ENCODE measurements around the gene CYBB.
A peak's percentile ranks its signal among the peaks of the same experiment; 100 is the strongest.

CYBB gene

DNA sequence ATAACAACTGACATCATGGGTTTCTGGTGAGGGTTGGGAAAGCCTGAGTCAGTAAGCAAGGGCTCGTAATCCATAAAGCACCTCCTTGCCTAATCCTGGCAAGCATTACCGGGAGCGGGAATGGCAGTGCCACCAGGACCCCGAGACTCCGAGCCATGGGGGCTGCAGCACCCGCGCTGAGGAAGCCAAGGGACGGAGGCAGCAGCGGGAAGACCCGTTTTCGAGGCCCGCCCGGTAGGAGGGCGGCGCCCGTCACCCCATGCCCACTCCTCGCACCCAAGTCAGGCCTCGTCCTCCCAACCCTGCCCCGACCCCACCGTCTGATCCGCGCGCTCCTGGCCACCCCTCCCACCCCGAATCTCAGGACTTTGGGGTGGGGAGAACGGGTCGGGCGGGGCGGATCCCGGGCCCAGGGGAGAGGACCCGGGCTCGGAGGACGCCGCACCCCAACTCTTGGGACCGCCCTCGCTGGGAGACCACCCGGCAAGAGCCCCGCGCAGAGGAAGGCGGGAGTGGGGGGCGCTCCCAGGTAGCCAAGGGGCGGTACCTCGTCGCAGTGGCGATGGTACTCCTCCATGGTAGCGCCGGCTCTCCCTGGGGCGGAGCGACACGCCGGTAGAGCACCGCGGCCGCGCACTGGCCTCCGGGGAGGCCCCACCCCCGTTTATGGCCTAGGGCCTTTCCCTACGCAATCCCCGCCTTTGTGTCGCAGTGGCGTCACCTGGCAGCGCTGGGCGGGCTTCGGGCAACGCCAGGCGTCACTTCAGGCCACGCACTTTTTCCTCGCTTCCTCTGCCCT lies 67.3 kb downstream of the CYBB start, which contains the start of gene DYNLT3 (continued):
- TF ChIP-seq, protein P1, sequence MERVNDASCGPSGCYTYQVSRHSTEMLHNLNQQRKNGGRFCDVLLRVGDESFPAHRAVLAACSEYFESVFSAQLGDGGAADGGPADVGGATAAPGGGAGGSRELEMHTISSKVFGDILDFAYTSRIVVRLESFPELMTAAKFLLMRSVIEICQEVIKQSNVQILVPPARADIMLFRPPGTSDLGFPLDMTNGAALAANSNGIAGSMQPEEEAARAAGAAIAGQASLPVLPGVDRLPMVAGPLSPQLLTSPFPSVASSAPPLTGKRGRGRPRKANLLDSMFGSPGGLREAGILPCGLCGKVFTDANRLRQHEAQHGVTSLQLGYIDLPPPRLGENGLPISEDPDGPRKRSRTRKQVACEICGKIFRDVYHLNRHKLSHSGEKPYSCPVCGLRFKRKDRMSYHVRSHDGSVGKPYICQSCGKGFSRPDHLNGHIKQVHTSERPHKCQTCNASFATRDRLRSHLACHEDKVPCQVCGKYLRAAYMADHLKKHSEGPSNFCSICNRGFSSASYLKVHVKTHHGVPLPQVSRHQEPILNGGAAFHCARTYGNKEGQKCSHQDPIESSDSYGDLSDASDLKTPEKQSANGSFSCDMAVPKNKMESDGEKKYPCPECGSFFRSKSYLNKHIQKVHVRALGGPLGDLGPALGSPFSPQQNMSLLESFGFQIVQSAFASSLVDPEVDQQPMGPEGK (tag by site-specific recombination; IDR thresholded peaks at IDR 0.05) = peak; percentile 81
- TF ChIP-seq, protein P2, sequence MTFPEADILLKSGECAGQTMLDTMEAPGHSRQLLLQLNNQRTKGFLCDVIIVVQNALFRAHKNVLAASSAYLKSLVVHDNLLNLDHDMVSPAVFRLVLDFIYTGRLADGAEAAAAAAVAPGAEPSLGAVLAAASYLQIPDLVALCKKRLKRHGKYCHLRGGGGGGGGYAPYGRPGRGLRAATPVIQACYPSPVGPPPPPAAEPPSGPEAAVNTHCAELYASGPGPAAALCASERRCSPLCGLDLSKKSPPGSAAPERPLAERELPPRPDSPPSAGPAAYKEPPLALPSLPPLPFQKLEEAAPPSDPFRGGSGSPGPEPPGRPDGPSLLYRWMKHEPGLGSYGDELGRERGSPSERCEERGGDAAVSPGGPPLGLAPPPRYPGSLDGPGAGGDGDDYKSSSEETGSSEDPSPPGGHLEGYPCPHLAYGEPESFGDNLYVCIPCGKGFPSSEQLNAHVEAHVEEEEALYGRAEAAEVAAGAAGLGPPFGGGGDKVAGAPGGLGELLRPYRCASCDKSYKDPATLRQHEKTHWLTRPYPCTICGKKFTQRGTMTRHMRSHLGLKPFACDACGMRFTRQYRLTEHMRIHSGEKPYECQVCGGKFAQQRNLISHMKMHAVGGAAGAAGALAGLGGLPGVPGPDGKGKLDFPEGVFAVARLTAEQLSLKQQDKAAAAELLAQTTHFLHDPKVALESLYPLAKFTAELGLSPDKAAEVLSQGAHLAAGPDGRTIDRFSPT (tag by site-specific recombination; IDR thresholded peaks at IDR 0.05) = peak; percentile 87
- TF ChIP-seq ZNF514 (tag by site-specific recombination; IDR thresholded peaks at IDR 0.05) (no peak), ZNF121 (tag by site-specific recombination; IDR thresholded peaks at IDR 0.05) (no peak), ZNF2 (tag by site-specific recombination; IDR thresholded peaks at IDR 0.05) (0 out of 2 replicates have a peak, but pooled peaks have one; percentile 40), ZFP37 (tag by site-specific recombination; IDR thresholded peaks at IDR 0.05) (no peak), ZNF677 (tag by site-specific recombination; IDR thresholded peaks at IDR 0.05) (no peak), GLI4 (tag by site-specific recombination; IDR thresholded peaks at IDR 0.05) (no peak), ZFHX2 (tag by site-specific recombination; conservative IDR thresholded peaks at IDR 0.05) (peak; percentile 48), IKZF3 (tag by site-specific recombination; IDR thresholded peaks at IDR 0.05) (peak; percentile 58; the same call in 1 of the 2 replicates), ZNF48 (tag by site-specific recombination; IDR thresholded peaks at IDR 0.05) (no peak), KLF16 (tag by site-specific recombination; IDR thresholded peaks at IDR 0.05) (peak; percentile 84; the same call in 1 of the 2 replicates), ZBTB20 (tag by site-specific recombination; IDR thresholded peaks at IDR 0.05) (peak; percentile 51; the same call in 1 of the 2 replicates), ZSCAN16 (tag by site-specific recombination; IDR thresholded peaks at IDR 0.05) (no peak), ZNF16 (tag by site-specific recombination; IDR thresholded peaks at IDR 0.05; ENCODE audit: low read depth) (no peak), ZNF341 (tag by site-specific recombination; IDR thresholded peaks at IDR 0.05; ENCODE audit: low read depth) (peak; percentile 90), ZNF19 (tag by site-specific recombination; IDR thresholded peaks at IDR 0.05; ENCODE audit: low read depth) (no peak), ZNF10 (tag by site-specific recombination; IDR thresholded peaks at IDR 0.05) (no peak), ZNF629 (tag by site-specific recombination; IDR thresholded peaks at IDR 0.05) (peak; percentile 96)
- TF ChIP-seq, protein P3, sequence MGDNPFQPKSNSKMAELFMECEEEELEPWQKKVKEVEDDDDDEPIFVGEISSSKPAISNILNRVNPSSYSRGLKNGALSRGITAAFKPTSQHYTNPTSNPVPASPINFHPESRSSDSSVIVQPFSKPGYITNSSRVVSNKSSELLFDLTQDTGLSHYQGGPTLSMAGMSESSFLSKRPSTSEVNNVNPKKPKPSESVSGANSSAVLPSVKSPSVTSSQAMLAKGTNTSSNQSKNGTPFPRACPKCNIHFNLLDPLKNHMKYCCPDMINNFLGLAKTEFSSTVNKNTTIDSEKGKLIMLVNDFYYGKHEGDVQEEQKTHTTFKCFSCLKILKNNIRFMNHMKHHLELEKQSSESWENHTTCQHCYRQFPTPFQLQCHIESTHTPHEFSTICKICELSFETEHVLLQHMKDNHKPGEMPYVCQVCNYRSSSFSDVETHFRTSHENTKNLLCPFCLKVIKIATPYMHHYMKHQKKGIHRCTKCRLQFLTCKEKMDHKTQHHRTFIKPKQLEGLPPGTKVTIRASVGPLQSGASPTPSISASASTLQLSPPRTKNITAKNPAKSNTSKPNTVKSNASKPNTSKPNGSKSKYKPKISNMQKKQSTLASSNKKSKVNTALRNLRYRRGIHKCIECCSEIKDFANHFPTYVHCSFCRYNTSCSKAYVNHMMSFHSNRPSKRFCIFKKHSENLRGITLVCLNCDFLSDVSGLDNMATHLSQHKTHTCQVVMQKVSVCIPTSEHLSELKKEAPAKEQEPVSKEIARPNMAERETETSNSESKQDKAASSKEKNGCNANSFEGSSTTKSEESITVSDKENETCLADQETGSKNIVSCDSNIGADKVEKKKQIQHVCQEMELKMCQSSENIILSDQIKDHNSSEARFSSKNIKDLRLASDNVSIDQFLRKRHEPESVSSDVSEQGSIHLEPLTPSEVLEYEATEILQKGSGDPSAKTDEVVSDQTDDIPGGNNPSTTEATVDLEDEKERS (tag by site-specific recombination; IDR thresholded peaks at IDR 0.05) = no peak
- TF ChIP-seq, protein P4, sequence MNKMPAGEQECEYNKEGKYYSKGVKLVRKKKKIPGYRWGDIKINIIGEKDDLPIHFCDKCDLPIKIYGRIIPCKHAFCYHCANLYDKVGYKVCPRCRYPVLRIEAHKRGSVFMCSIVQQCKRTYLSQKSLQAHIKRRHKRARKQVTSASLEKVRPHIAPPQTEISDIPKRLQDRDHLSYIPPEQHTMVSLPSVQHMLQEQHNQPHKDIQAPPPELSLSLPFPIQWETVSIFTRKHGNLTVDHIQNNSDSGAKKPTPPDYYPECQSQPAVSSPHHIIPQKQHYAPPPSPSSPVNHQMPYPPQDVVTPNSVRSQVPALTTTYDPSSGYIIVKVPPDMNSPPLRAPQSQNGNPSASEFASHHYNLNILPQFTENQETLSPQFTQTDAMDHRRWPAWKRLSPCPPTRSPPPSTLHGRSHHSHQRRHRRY (tag by site-specific recombination; IDR thresholded peaks at IDR 0.05) = no peak
- TF ChIP-seq, protein P5, sequence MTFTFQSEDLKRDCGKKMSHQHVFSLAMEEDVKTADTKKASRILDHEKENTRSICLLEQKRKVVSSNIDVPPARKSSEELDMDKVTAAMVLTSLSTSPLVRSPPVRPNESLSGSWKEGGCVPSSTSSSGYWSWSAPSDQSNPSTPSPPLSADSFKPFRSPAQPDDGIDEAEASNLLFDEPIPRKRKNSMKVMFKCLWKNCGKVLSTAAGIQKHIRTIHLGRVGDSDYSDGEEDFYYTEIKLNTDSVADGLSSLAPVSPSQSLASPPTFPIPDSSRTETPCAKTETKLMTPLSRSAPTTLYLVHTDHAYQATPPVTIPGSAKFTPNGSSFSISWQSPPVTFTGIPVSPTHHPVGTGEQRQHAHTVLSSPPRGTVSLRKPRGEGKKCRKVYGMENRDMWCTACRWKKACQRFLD (tag by site-specific recombination; IDR thresholded peaks at IDR 0.05) = no peak
- TF ChIP-seq, protein P6, sequence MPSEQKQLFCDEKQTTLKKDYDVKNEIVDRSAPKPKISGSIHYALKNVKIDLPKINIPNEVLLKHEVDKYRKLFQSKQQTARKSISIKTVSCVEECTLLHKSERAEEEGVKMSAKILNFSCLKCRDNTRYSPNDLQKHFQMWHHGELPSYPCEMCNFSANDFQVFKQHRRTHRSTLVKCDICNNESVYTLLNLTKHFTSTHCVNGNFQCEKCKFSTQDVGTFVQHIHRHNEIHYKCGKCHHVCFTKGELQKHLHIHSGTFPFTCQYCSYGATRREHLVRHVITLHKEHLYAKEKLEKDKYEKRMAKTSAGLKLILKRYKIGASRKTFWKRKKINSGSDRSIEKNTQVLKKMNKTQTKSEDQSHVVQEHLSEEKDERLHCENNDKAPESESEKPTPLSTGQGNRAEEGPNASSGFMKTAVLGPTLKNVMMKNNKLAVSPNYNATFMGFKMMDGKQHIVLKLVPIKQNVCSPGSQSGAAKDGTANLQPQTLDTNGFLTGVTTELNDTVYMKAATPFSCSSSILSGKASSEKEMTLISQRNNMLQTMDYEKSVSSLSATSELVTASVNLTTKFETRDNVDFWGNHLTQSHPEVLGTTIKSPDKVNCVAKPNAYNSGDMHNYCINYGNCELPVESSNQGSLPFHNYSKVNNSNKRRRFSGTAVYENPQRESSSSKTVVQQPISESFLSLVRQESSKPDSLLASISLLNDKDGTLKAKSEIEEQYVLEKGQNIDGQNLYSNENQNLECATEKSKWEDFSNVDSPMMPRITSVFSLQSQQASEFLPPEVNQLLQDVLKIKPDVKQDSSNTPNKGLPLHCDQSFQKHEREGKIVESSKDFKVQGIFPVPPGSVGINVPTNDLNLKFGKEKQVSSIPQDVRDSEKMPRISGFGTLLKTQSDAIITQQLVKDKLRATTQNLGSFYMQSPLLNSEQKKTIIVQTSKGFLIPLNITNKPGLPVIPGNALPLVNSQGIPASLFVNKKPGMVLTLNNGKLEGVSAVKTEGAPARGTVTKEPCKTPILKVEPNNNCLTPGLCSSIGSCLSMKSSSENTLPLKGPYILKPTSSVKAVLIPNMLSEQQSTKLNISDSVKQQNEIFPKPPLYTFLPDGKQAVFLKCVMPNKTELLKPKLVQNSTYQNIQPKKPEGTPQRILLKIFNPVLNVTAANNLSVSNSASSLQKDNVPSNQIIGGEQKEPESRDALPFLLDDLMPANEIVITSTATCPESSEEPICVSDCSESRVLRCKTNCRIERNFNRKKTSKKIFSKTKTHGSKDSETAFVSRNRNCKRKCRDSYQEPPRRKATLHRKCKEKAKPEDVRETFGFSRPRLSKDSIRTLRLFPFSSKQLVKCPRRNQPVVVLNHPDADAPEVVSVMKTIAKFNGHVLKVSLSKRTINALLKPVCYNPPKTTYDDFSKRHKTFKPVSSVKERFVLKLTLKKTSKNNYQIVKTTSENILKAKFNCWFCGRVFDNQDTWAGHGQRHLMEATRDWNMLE (tag by site-specific recombination; conservative IDR thresholded peaks at IDR 0.05; ENCODE audit: low read depth) = no peak

Data from HEK293 (cell line).